ENCODE results near the gene TRIM6.
"Not testable (repeated sequence)": the region's sequence is repeated elsewhere in the genome, so short reads cannot be mapped to it uniquely, and the experiment has no call there.

DNA sequence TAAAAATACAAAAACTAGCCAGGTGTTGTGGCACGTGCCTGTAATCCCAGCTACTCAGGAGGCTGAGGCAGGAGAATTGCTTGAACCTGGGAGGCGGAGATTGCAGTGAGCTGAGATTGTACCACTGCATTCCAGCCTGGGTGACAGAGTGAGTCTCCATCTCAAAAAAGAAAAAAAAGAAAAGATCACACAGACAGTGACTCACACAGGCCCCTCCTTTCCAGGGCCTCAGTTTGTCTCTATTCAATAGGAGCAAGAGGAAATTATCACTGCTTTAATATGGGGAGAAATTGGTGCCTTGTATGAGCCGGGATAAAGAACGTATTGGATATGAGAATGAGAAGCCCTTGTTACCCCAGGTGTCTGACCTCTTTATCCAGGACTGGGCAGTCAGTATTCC, 6.4 kb downstream of the TRIM6 start:
- TF ChIP-seq POLR2A (IDR thresholded peaks at IDR 0.05); CTCF (IDR thresholded peaks at IDR 0.05 in 4 of 5, conservative IDR thresholded peaks at IDR 0.05 in 1 of 5): not testable (repeated sequence)

Measured in gastrocnemius medialis (tissue), 4 donors.